ENCODE data around the gene PRC1. TPM values are rescaled to one million over a fixed set of nuclear protein-coding genes. Genes with fewer than 3 reads are reported as not detected.

The PRC1 gene
- total RNA-seq, 2 donors from 2014 or later: 13.5 to 37.0 TPM

- H3K36me3 ChIP-seq: peaks cover 0 to 9% of the 10 kb centered on the region in 2 donors
- H3K4me1 ChIP-seq (replicated peaks): peaks cover 10% of the 10 kb centered on the region
- 53% methylated on average over 6 of the region's 6 CpGs for WGBS
- peak overlapping the region in 1 of 2 donors; percentile 71 for H3K27ac ChIP-seq
- no peaks in the 10 kb centered on the region for H3K9me3 ChIP-seq
- intact Hi-C loops (cut with DNase I): loop anchor here (5.0 to 10.0 kb wide), 3 partner anchors 35 to 315 kb away; partner anchors contain the start of genes PRC1 and VPS33B
- TF ChIP-seq POLR2AphosphoS5 (IDR thresholded peaks at IDR 0.05): no peak
- TF ChIP-seq CTCF (IDR thresholded peaks at IDR 0.05): no peak
- H3K27me3 ChIP-seq (replicated peaks; ENCODE audit: insufficient read depth): no peaks in the 10 kb centered on the region
- no peak for DNase-seq (ENCODE audit: low spot score)
- H3K4me3 ChIP-seq: peak overlapping the region; percentile 43 to 50
Measured at GRCh38 chr15:90957791-90958190, 36.5 kb downstream of the PRC1 start.

GRCh38 chr15:90957031-90957790 lies 37.1 kb downstream of the PRC1 start:
- peak overlapping the region; percentile 43 to 50 for H3K4me3 ChIP-seq
- 6% methylated on average over 48 of the region's 63 CpGs for WGBS
- no peaks in the 10 kb centered on the region for H3K27me3 ChIP-seq (replicated peaks; ENCODE audit: insufficient read depth)
- TF ChIP-seq CTCF (IDR thresholded peaks at IDR 0.05) (no peak), POLR2A (IDR thresholded peaks at IDR 0.05) (no peak), POLR2AphosphoS5 (IDR thresholded peaks at IDR 0.05) (no peak)
- H3K36me3 ChIP-seq: peaks cover 0 to 14% of the 10 kb centered on the region in 2 donors
- no peaks in the 10 kb centered on the region for H3K9me3 ChIP-seq
- no peak for DNase-seq (ENCODE audit: low spot score)
- intact Hi-C loops (cut with DNase I): loop anchor here (5.0 to 10.0 kb wide), 3 partner anchors 35 to 315 kb away; partner anchors contain the start of genes PRC1 and VPS33B
- peaks cover 10% of the 10 kb centered on the region for H3K4me1 ChIP-seq (replicated peaks)
- peak overlapping the region; percentile 66 to 71 for H3K27ac ChIP-seq

- TF ChIP-seq POLR2AphosphoS5 (IDR thresholded peaks at IDR 0.05) (no peak), POLR2A (IDR thresholded peaks at IDR 0.05) (no peak), CTCF (IDR thresholded peaks at IDR 0.05) (peak; percentile 88 to 97 (median 94))
- intact Hi-C loops (cut with DNase I): loop anchor here (5.0 to 10.0 kb wide), 3 partner anchors 36 to 316 kb away; partner anchors contain the start of genes PRC1 and VPS33B
- Histone ChIP-seq H3K4me1 (replicated peaks) (peaks cover 10% of the 10 kb centered on the region), H3K4me3 (peak overlapping the region; percentile 43 to 50), H3K9me3 (no peaks in the 10 kb centered on the region), H3K36me3 (peaks cover 0 to 12% of the 10 kb centered on the region in 2 donors), H3K27me3 (replicated peaks; ENCODE audit: insufficient read depth) (no peaks in the 10 kb centered on the region), H3K27ac (peak overlapping the region; percentile 66 to 71)
- WGBS: 7% methylated on average over 56 of the region's 56 CpGs
- peak; percentile 71 for DNase-seq (ENCODE audit: low spot score)
Measured at GRCh38 chr15:90956274-90957030, 37.9 kb downstream of the PRC1 start.

GRCh38 chr15:90955624-90956273 lies 38.6 kb downstream of the PRC1 start:
- Histone ChIP-seq H3K27ac (no peak overlapping the region), H3K27me3 (replicated peaks; ENCODE audit: insufficient read depth) (no peaks in the 10 kb centered on the region), H3K9me3 (no peaks in the 10 kb centered on the region), H3K4me3 (no peak overlapping the region), H3K36me3 (peaks cover 0 to 10% of the 10 kb centered on the region in 2 donors), H3K4me1 (replicated peaks) (peaks cover 10% of the 10 kb centered on the region)
- 73% methylated on average over 20 of the region's 20 CpGs for WGBS
- intact Hi-C loops (cut with DNase I): loop anchor here (5.0 to 10.0 kb wide), 3 partner anchors 37 to 317 kb away; partner anchors contain the start of genes PRC1 and VPS33B
- no peak for TF ChIP-seq POLR2A (IDR thresholded peaks at IDR 0.05)
- TF ChIP-seq POLR2AphosphoS5 (IDR thresholded peaks at IDR 0.05): no peak
- no peak for TF ChIP-seq CTCF (IDR thresholded peaks at IDR 0.05)
- no peak for DNase-seq (ENCODE audit: low spot score)

All from prostate gland (tissue), 2 donors.